Measurements from ENCODE around the gene ATP6AP2.
"Not testable (repeated sequence)": the region's sequence is repeated elsewhere in the genome, so short reads cannot be mapped to it uniquely, and the experiment has no call there.

The ATP6AP2 gene, protein sequence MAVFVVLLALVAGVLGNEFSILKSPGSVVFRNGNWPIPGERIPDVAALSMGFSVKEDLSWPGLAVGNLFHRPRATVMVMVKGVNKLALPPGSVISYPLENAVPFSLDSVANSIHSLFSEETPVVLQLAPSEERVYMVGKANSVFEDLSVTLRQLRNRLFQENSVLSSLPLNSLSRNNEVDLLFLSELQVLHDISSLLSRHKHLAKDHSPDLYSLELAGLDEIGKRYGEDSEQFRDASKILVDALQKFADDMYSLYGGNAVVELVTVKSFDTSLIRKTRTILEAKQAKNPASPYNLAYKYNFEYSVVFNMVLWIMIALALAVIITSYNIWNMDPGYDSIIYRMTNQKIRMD

DNA sequence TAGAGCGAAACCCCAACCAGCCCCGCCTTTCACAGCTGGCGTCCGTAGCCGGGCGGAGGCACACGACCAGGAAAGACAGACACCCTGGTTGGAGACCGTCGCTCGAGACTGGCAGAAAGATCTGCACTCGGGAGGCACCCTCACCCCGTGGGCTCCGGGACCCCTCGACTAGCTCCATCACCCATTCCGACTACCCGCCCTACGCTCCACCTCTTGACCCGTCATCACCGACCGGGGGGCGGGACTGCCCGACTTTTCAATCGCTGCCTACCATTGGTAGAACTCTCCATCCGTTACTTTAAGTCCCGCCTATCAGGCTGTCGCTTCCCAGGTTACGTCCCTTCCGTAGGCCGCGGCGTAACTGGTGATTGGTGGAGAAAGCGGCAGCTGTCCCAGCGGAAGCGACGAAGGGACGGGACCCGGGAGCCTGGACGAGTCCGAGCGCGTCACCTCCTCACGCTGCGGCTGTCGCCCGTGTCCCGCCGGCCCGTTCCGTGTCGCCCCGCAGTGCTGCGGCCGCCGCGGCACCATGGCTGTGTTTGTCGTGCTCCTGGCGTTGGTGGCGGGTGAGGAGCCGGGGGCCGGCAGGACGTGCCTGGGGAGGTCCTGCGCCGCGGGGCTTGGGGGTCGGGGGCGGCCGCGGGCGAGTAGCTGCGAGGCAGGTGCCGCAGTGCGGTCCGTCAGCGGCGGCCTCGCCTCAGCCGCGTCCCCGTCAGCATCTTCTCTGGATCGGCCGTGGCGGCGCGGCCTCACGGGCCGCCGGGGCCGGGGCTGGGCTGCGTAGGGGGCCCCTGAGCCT is at the start of gene ATP6AP2:
Gene ATP6AP2 (plus strand): TSS at position 434 of the 799 bp plus-strand sequence. CDS start 96 bp downstream, at position 530.
- peak; percentile 81 for DNase-seq

DNA sequence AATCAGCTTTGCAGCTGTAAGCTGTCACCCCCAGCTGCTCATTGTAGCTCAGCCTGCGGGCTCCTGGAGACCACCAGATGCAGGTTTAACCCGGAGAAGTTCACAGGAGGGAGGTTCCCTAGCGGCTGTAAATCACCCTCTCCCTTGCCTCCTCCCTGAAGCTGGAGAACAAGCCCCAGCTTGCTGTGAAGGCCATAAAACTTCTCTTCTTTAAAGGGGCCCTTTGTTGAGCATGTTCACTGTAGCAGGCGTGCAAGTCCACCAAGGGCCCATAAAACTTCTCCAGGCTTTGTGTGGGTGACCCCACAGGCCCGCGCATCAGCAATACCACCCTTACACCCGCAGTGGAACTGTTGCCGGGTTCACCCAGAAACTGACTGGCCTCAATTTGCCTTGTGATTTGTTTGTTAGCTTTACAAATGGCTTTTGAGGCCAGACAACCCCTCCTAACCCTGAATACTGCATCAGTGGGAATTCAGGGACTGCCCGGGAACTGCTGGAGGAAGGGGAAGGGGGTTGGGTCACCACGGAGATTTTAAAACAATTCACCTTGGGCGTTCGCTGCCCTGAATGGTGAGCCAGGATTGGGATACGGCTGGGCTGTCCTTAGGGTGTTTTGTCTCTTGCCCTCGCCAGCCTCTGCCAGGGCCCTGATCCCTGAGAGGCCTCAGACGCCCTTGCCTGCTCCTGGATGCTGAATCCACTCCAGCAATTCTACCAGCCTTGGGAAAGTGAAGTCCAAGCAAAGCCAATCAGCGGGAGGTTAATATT is 49.5 kb upstream of the ATP6AP2 start:
- no peak for DNase-seq

DNA sequence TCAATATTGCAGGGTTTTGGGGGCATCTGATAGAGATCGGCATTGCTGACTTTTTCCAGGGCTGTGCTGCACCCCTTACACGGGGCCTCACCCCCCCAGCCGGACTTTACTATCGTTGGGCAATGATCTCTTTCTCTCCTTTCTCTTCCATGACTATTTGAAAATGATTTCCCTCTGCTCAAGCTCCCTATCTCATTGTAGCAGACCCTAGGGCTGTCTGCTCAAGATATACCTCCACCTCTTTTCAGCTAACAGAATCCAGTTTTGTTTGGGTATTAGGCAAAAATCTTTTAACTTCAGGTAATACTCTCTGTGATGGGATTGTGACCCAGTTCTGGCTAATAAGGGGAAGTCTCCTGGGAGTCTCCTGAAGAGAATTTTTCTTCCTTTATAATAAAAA is 43.5 kb upstream of the ATP6AP2 start:
- no peak for DNase-seq

DNA sequence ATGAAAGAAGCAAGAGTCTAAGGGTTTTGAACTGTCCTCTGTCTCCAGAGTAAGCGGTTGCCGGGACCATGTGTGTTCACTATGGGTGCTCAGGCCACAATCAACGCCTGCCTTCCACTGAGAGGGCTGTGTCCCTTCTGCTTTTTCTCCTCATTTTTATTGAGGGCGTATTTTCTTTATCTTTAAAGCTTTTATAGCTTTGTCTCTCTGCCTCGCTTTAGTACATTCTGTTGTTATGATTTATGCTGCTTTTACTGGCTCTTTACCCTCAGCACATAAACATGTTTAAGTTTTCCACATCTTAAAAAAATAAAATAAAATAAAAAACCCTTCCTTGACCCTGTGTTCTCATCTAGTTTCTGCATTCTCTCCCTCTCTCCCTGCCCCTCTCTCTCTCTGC is 42.4 kb upstream of the ATP6AP2 start:
- no peak for DNase-seq

DNA sequence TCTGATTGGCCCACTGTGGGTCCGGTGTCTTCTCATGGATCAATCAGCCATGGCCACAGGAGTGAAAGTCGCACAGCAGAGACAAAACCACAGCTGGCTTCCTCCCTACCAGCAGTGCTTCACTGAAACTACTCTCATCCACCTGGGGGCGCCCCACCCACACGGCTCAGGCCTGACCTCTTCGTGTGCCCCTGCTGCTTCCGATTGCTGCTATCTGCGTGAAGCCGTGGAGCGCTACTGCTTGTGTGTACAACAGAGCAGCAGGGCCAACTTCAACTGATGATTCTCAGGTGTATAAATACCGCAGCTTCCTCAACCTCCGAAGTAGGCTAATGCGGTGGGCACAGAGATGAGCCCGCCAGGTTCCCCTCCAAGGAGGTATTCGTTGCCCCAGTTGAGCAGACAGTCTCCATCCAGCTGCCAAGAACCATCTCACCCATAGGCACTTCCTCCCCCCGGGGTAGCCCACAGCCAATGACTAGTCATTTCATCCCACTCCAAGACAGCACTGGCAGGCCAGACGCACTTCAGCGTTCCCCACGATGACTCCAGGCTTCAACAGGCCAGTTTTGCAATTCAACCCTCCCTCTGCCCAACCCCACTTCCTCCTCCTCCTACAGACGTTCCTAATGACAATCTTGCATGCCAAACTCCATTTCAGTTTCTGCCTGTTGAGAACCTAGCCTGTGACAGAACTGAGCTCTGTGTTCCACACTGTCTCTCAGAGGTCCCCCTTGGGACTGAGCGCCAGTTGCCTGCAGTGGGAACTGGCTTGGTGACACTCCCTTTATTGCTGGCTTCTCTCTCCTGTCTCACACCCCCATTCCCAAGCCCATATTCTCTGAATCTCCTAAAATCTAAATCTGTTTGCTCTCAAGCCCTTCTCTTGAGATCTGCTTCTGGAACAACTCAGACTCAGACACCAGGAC is 41.3 kb upstream of the ATP6AP2 start:
- peak; percentile 56 for DNase-seq

DNA sequence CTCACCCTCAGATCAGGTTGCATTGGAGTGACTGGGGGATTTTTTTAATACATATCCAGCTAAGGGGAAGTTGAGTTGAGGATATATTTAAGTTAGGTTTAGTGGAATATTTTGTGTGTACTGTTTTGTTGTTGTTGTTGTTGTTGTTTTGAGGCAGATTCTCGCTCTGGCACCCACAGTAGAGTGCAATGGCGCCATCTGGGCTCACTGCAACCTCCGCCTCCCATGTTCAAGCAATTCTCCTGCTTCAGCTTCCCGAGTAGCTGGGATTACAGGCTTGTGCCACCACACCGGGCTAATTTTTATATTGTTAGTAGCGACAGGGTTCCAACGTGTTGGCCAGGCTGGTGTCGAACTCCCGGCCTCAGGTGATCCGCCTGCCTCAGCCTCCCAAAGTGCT is 38.6 kb upstream of the ATP6AP2 start:
- DNase-seq, result no peak

DNA sequence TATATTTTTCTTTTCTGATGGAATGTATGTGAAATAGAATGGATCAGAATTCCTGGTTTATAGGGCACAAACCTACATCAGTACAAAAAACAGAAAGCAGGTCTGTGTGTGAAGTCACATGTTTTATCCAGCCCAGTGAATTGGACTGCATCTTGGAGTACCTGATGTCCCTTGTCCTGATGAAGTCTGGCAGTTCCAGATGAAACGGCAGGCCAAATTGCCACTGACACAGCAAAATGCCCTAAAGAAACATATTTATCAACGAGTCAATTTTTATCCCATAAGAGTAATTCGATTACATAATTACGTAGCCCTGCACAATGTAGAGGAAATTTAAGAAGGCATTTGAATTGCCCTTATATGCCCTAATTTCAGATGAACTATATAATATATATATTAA is 37.8 kb upstream of the ATP6AP2 start:
- DNase-seq, result no peak

DNA sequence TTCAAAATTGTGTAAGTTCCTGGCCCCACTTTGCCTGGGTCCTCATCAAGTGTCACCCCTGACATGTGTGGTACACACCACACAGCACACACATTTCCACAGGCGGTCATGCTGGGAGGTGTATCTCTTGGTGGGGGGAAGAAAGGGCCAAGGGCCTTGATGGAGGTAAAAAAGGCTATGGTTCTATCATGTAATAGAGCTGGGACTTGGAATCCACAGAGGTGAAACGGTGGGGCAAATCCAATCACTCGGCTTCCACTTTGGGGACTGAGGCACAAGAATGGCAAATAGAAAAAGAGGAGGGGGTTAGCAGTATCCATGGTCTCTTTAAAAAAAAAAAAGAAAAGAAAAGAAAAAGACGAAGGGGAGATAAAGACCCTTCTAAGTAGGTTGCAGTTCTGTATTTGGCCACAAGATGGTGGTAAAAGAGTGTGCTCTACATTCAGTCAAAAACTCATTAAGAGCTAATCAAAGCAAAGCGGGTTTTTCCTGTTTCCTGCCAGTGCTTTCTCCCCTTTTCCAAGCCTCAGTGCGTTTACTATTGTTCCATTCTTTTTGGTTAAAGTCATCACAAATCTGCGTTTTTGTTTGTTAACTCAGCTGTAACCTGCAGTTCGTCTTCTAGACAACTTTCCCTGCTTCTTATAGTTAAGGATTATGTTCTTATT is 37.0 kb upstream of the ATP6AP2 start:
- no peak for DNase-seq

DNA sequence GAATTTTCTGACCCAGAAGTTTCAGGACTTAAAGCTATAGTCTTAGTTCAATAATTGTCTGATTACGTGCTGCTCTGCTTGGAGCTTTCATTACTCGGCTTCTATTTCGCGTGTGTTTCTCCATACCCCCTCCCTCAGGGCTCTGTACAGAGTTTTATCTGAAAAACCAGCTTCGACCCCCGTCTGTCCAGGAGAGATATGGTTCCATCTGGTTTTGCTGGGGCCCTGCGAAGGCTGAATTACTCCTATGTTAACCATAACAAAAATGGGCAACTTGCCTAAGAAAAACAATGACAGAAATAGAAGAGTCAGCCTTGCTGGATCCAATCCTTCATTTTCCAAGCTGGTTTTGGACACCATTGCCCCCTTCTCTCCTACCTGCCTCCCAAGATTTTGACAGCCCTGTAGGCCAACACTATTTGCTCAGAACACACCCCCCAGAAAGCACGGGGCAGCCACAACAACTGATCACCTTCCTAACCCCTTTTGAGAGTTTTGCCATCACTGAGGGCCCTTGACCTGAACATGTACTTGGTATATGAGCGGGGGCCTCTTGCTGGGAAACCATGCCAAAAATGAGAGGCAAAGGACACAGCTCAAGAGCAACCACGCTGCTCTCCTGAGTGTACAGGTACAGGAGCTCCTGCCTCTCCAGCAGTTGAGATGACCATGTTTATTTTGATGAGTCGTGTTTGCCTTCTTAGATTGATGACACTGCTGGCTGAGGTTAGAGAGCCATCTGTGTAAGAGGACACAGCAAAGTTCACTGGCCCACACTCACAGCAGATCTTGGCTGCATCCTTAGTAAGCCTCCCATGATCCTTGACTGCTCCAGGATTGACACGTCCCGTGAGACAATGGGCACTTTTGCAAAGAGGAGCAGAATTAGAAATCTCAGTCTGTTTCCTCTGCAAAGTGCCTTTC is 36.2 kb upstream of the ATP6AP2 start:
- no peak for DNase-seq

DNA sequence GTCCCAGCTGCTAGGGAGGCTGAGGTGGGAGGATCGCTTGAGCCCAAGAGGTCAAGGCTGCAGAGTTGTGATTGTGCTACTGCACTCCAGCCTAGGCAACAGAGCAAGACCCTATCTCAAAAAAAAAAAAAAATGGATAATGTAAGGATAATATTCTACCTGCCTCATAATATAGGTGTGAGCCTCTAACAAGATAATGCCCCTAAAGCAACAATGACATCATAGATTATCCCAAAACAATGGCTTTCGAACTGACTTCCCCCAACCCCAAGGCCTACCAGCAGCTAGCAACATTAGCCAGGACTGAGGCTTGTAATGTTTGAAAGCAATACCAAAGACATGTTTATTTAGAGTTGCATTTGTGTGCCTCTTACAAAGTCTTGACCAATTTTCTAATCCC is 33.9 kb upstream of the ATP6AP2 start:
- no peak for DNase-seq

DNA sequence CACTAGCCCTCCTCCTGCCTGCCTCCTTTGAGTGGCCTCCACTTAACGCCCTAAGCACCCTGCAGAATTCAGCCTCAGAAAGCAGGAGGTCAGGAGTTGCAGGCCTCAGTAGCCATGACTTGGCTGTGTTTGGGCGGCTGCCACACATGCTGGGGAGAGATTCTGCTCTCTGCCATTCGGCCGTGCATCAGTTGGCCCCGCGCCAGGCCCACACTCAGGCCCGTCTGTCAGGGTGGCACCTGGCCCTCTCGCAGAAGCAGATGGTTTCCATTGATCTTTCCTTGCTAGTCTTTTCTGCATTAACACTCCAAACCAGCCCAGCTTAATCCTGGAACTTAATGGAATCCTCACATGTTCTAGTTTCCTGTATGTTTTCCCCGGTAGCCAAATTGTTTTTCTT is 30.7 kb upstream of the ATP6AP2 start:
- no peak for DNase-seq

DNA sequence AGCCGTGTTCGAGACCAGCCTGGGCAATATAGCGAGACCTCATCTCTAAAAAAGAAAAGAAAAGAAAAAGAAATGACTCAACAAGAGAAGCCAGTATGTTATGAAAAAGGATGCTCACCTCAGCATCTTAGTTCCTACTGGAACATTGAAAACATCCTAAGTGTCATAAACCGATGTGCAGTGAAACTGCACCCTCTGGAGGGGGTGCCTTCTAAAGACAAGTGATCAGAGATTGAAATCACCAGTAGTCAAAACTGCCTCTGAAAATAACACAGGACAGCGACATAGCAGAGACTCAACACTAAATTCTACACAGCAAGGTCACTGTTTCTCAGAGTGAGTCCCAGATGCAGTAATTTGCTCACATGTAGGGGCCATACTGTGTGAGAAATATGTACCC is 28.0 kb upstream of the ATP6AP2 start:
- no peak for DNase-seq

DNA sequence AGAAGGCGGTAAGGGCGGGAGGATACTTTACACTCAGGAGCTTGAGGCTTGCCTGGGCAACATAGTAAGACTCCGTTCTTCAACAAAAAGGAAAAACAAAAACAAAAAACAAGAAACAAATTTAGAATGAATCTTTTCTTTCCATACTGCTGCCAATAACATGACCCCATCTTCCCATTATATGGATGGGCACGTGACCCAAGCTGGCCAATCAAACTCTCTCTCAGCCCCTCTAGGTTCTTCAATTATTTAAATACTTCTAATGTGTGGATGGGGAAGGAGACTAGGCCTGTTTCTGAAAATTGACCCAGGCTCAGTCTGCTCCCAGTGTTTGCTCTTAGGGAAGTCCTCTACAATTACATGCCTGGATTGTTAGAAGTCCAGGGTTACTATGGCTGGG is 22.2 kb upstream of the ATP6AP2 start:
- no peak for DNase-seq

DNA sequence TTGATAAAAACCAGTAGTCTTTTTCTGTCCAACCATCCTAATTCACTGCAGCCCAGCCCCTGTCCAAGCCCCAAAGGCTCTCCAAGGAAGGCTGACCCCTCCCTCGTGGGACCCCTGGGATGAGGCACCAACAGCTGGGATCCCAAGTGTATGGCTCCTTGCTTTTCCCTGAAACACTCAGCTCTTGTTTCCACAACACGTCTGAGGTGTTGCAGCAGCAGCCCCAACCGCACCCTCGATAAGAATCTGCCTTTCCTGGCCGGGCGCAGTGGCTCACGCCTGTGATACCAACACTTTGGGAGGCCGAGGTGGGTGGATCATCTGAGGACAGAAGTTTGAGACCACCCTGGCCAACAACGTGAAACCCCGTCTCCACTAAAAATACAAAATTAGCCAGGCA is 17.0 kb upstream of the ATP6AP2 start:
- no peak for DNase-seq

DNA sequence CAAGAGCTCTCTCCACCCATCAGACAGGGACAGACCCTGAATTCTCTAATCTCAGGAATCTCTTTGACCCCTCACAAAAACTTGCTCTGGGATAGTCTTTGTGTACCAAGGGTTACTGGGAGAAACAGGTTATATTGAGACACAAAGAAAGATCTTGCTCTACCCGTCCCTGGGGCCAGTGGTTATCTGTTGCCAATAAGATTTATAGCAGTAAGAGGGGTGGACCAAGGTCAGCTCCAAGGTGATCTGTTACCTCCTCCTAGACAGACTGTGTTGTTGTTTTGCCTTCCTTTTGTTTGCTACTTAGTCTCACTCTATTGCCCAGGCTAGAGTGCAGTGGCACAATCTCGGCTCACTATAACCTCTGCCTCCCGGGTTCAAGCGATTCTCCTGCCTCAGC is 16.3 kb upstream of the ATP6AP2 start:
- DNase-seq, result no peak

DNA sequence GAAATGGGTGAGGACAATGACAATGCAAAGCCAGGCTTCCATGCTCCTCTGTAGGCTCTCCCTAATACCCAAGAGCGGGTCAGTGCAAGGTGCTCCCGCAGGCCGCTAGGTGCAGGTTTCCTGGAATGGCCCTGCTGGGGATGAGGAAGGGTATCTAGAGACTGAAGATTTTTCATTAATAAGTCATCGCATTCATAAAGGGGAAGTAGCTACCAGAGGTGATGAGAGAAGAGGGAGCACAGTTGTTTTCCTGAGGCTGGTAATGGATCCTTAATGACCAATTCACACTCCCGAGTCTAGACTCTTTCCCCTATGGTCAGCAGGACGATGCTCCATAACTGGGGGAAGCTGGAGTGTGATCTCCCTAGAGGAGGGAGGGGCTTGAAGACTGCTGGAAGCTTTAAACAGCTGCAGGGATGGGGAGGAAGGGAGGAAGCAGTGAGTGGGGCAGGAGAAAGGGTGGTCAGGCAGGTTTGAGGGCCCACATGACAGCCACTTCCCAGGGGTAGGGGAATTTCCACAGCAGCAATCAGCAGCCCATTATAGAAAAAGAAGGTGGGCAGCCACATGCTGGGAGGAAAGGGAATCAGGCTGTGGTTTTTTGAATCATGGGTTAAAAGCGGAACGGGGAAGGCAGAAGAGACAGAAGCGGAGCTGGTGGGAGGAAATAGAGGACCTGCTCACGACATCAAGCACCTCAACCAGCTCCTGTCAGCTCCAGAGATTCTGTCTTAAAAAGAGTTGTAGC is 10.2 kb upstream of the ATP6AP2 start:
- no peak for DNase-seq

DNA sequence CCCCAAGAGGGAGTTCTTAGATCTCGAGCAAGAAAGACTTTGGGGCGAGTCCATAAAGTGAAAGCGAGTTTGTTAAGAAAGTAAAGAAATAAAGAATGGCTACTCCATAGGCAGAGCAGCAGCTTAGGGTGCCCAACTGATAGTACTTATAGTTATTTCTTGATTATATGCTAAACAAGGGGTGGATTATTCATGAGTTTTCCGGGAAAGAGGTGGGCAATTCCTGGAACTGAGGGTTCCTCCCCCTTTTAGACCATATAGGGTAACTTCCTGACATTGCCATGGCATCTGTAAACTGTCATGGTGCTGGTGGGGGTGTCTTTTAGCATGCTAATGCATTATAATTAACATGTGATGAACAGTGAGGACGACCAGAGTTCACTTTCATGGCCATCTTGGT is 9.6 kb upstream of the ATP6AP2 start:
- peak; percentile 0 for DNase-seq

DNA sequence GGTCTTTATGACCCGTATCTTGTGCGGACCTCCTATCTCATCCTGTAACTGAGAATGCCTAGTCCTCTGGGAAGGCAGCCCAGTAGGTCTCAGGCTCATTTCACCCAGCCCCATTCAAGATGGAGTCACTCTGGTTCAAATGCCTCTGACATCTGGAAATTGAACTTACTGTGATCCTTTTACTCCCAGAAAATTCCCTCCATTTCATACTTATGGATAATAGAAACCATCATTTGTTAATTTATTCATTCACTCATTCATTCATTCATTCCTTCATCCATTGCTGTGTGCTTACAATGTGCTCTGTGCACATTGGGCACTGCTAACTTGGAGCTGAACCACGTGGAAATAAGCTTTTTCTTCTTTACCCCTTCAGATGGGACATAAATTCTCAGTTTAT is 9.2 kb upstream of the ATP6AP2 start:
- DNase-seq, result no peak

DNA sequence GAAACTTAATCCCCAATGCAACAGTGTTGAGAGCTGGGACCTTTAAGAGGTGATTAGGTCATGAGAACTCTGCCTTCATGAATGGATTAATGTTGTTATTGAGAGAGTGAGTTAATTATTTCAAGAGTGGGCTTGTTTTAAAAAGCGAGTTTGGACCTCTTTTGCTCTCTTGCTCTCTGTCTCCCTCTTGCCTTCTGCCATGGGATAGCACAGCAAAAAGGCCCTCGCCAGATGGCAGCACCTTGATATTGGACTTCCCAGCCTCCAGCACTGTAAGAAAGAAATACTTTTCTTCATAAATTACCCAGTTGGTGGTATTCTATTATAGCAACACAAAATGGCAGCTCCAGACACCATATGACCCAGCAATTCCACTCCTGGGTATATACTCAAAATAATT is 7.0 kb upstream of the ATP6AP2 start:
- peak; percentile 8 for DNase-seq

DNA sequence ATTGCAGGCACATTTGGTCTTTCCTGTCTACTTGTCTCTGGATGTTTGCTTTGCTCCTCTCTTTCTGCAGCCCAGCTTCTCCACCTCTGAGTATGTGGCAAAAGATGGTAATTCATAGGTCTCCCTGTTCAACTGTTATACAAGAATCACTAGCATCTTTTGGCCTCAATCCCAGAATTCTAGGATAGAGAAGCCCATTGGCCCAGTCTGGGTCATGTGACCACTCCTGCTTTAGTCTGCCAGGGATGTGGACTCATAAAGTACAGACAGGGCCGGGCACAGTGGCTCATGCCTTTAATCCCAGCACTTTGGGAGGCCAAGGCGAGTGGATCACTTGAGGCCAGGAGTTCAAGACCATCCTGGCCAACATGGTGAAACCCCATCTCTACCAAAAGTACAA is 5.4 kb upstream of the ATP6AP2 start:
- DNase-seq, result not testable (repeated sequence)
